Ishikawa (cell line): ENCODE measurements around the gene TM6SF1.

Source experiments
- CREB1 ChIP-seq: IDR thresholded peaks from 2 replicates; pipeline ENCODE4 v1.6.1; 2012; ENCODE audit warnings: low read depth
- EGR1 ChIP-seq: IDR thresholded peaks from 2 replicates; pipeline ENCODE4 v1.6.1; 2012
- YY1 ChIP-seq: IDR thresholded peaks from 2 replicates; pipeline ENCODE4 v1.6.1; 2012; ENCODE audit warnings: low read depth
- TF ChIP-seq, protein P1 (sequence below): IDR thresholded peaks from 2 replicates; pipeline ENCODE4 v1.6.1; 2012; ENCODE audit warnings: low read depth, mild to moderate bottlenecking

GRCh38 chr15:83164111-83164770, 56.8 kb downstream of the TM6SF1 start:
- no peak for TF ChIP-seq YY1
- TF ChIP-seq, protein P1, sequence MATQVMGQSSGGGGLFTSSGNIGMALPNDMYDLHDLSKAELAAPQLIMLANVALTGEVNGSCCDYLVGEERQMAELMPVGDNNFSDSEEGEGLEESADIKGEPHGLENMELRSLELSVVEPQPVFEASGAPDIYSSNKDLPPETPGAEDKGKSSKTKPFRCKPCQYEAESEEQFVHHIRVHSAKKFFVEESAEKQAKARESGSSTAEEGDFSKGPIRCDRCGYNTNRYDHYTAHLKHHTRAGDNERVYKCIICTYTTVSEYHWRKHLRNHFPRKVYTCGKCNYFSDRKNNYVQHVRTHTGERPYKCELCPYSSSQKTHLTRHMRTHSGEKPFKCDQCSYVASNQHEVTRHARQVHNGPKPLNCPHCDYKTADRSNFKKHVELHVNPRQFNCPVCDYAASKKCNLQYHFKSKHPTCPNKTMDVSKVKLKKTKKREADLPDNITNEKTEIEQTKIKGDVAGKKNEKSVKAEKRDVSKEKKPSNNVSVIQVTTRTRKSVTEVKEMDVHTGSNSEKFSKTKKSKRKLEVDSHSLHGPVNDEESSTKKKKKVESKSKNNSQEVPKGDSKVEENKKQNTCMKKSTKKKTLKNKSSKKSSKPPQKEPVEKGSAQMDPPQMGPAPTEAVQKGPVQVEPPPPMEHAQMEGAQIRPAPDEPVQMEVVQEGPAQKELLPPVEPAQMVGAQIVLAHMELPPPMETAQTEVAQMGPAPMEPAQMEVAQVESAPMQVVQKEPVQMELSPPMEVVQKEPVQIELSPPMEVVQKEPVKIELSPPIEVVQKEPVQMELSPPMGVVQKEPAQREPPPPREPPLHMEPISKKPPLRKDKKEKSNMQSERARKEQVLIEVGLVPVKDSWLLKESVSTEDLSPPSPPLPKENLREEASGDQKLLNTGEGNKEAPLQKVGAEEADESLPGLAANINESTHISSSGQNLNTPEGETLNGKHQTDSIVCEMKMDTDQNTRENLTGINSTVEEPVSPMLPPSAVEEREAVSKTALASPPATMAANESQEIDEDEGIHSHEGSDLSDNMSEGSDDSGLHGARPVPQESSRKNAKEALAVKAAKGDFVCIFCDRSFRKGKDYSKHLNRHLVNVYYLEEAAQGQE = no peak
- TF ChIP-seq CREB1 = no peak
- no peak for TF ChIP-seq EGR1
